Fibroblast of pulmonary artery (primary cell): ENCODE measurements around the gene DOHH.

Source experiments
- DNase-seq: peaks from one replicate; pipeline ENCODE4 v3.0.0-alpha.2; 2010; ENCODE audit warnings: low read depth
- H3K4me3 ChIP-seq: replicated peaks from 2 replicates; pipeline ENCODE4 v1.5.1; 2011; ENCODE audit warnings: low read depth, mild to moderate bottlenecking, control low read depth, low read length, moderate library complexity
- CTCF ChIP-seq: IDR thresholded peaks from 2 replicates; pipeline ENCODE4 v1.5.1; 2011; ENCODE audit warnings: mild to moderate bottlenecking, control low read depth, low read length, inconsistent platforms; ENCODE audit errors: missing control alignments

DOHH gene

GRCh38 chr19:3492919-3493318, 7.6 kb downstream of the DOHH start:
- TF ChIP-seq CTCF, result no peak
- no peak for DNase-seq
- no peak overlapping the region for H3K4me3 ChIP-seq

DNA sequence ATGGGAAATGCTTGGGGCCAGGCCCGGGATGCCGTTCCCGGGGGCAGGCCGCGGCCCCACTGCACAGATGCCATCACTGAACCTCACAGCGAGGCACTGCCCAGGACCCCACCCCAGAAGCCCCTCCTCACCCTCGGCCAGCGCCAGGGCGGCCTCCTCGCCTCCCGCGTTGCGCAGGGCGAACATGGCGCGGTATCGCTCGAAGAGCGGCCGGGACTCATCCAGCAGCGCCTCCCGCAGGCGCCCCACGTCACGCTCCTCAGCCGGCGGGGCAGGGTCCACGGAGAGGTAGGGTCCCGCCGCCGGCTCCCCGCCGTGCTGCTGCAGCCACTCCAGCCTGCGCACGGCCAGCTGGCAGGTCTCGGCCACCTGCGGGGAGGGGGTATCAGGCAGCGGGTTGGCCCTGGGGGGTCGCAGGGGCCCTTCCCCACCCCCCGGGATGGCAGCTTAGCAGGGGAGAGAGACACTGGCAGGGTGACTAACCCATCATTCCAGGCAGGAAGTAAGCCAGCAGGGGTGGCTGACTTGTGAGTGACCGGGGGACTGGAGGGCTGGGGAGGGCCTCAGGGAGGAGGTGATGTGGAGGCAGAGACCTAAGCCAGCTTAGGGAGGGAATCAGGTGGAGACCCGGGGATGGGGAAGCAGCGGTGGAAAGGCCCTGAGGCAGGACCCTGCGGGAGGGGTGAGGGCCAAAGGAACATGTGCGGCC, 8.2 kb downstream of the DOHH start:
- TF ChIP-seq CTCF, result no peak
- H3K4me3 ChIP-seq, result no peak overlapping the region
- DNase-seq, result no peak

GRCh38 chr19:3491396-3492119, 8.9 kb downstream of the DOHH start:
- no peak for DNase-seq
- no peak overlapping the region for H3K4me3 ChIP-seq
- TF ChIP-seq CTCF, result no peak

- TF ChIP-seq CTCF, result no peak
- H3K4me3 ChIP-seq, result no peak within 1 kb of the TSS
- no peak for DNase-seq
Observed at GRCh38 chr19:3483226-3483628, 17.2 kb downstream of the DOHH start, which contains the start of gene SMIM44. Gene SMIM44, minus strand, starts transcription at chr19:3483441. Its CDS starts 38 bp downstream, at chr19:3483403.

- no peak overlapping the region for H3K4me3 ChIP-seq
- DNase-seq, result no peak
- TF ChIP-seq CTCF, result no peak
Observed at GRCh38 chr19:3482507-3483225, 17.8 kb downstream of the DOHH start.

DNA sequence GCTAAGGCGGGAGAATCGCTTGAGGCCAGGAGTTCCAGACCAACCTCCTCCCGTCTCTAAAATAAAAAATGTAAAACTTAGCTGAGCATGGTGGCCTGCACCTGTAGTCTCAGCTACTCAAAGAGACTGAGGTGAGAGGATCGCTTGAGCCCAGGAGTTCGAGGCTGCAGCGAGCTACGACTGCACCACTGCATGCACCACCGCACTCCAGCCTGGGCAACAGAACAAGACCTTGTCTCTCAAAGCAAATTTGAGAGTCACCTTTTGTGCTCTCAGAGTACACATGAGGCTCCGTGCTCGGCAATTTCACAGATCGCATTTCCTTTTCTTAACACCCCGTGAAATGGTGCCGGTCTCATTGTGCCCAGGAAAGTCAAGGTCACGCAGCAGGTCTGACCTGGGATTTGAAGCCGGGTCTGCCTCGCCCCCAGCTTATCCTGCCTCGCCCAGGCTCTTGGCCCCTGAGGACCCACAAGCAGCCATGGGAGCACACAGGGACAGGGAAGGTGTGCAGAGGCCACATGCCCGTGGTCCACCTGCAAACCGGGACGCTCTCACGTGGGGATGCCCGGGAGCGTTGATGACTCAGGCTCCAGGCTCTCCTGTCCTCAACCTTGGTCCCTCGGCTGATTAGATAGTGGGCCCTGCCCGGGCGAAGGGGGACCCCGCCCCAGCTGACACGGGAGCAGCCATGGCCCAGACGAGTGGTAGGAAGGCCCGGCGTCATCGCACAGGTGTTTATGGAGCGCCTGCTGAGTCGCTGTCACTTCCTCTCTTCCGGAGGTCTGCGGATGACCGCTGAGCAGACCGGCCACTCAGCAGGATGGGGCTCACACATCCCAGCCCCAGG, 19.0 kb downstream of the DOHH start:
- no peak overlapping the region for H3K4me3 ChIP-seq
- no peak for DNase-seq
- no peak for TF ChIP-seq CTCF
